MM.1S (cell line): ENCODE measurements around the gene GPT2.
"Not testable (repeated sequence)": the region's sequence is repeated elsewhere in the genome, so short reads cannot be mapped to it uniquely, and the experiment has no call there.

Experiments
- CTCF ChIP-seq: fragments of 300-600 bp; sonication (generic); IDR thresholded peaks from 2 replicates; pipeline ENCODE4 v1.5.1; 2016; ENCODE audit warnings: antibody characterized with exemption, low read length, mixed read lengths
- EZH2 ChIP-seq: fragments of 300-600 bp; sonication (generic); optimal IDR thresholded peaks from 2 replicates; pipeline ENCODE3; 2017; ENCODE audit warnings: low read depth, mild to moderate bottlenecking, antibody characterized with exemption, low read length, mixed read lengths

- TF ChIP-seq EZH2, CTCF: not testable (repeated sequence)
These were observed 15.3 kb upstream of the GPT2 start for GRCh38 chr16:46868891-46869290.
